ENCODE data around the gene TMEM191B.
"Not testable (repeated sequence)": the region's sequence is repeated elsewhere in the genome, so short reads cannot be mapped to it uniquely, and the experiment has no call there.

DNA sequence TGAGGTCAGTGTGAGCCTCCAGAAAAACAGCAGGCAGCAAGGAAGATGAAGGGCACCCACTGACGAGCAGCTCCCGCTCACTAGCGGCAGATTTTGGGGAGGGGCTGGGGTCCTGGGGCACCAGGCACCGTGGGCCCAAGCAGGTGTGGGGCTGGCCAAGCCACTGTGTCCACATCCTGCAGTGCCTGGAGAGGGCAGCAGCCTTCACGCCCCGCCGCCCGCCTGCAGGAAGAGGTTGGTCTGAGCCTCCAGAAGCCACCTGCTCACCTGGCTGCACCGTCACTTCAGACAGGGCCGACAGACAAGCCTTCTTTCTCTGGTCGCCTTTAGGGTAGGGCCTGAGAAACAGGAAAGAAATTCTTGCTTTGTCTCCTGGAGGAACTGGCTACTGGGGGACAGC lies 15.8 kb downstream of the TMEM191B start:
- not testable (repeated sequence) for TF ChIP-seq CTCF (conservative IDR thresholded peaks at IDR 0.05; ENCODE audit: low read depth, low read length); EZH2phosphoT487 (IDR thresholded peaks at IDR 0.05; ENCODE audit: borderline replicate concordance, low read length); EZH2 (IDR thresholded peaks at IDR 0.05; ENCODE audit: low read length, unreplicated experiment)

Measured in PC-3 (cell line).